Neuron (in vitro differentiated cells): ENCODE measurements around the gene ARX.
A peak's percentile ranks its signal among the peaks of the same experiment; 100 is the strongest.

Source experiments
- H2AFZ ChIP-seq: one replicate; pipeline ENCODE4 v1.6.1; 2013; ENCODE audit warnings: low read depth, mild to moderate bottlenecking, inconsistent platforms, low read length, moderate library complexity
- H3K27me3 ChIP-seq: one replicate; pipeline ENCODE4 v1.6.1; 2013; ENCODE audit warnings: low read length; ENCODE audit not compliant: insufficient read depth
- H3K36me3 ChIP-seq: one replicate; pipeline ENCODE4 v1.6.1; 2013; ENCODE audit warnings: low read length; ENCODE audit not compliant: insufficient read depth
- H3K4me1 ChIP-seq: one replicate; pipeline ENCODE4 v1.6.1; 2013; ENCODE audit warnings: low read length; ENCODE audit not compliant: insufficient read depth
- H3K4me3 ChIP-seq: 2 replicates; pipeline ENCODE4 v1.5.1; 2013; ENCODE audit warnings: mild to moderate bottlenecking, low read length, moderate library complexity
- H3K9me3 ChIP-seq: one replicate; pipeline ENCODE4 v1.6.1; 2013; ENCODE audit warnings: low read length

ARX gene

DNA sequence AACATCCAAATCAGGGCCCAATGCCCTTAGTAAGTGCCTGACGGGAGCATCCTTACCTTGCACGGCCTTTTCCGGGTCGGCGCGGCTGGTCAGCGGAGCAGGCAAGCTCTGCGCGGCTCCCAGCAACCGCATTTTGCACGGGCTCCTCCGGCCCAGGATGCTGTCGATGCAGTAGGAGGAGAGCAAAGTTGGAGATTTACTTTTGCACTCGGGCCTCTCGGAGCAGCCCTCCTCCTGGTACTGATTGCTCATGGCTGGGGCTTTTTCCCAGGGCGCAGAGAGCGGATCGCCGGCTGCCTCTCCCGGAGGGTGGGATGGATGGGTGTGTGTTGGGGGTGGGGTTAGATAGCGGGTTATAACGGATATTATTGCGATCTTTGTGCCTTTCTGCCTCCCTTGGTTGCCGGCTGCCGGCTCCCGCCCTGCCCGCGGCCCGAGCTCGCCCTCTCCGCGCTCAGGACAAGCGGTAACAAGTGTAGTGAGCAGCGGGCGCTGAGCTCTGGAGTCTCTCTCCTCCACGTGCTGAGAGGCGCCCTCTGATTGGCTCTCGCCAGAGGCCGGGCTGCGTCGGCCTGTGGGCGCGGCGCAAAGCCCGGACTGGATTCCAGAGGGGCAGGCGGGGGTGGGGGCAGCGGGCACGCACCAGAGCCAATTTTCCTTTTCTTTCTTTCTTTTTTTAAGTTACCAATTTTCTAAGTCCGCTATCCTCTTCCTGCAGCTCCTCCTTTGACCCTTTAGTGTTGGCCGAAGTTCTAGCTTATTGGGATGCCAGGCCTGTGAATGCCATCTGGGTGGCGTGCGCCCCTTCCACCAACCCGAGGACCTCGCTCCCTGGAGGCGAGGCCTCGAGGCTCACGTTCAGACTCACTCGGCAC is at the start of gene ARX:
Gene ARX (minus strand): TSS at position 480 of the 875 bp plus-strand sequence. CDS start 228 bp downstream, at position 252.
- Histone ChIP-seq H3K36me3 (no peaks in the 10 kb centered on the region), H3K9me3 (no peaks in the 10 kb centered on the region), H3K4me1 (peaks cover 13% of the 10 kb centered on the region), H3K27me3 (peaks cover 76% of the 10 kb centered on the region), H3K4me3 (peak within 1 kb of the TSS; percentile 43), H2AFZ (peak within 1 kb of the TSS; percentile 75)

DNA sequence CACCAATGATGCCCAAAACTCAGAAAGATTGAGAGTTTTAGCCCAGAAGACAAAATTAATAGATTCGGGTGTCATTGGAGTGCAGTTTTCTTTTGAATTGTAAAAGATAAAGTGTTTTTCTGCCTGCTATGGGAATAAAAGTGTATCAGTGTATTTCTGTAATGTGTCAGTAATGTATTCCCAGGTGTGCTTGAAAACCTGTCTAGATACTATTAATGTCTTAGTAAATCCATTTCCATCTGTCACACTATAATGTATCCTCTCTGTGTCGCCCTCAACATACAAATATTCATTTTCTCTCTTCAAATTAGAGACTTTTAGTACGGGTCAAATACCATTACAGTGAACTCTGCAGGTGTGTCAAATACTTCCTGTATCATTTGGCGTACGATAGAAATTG is 43.5 kb upstream of the ARX start:
- no peak overlapping the region for H2AFZ ChIP-seq
- no peaks in the 10 kb centered on the region for H3K4me1 ChIP-seq
- H3K36me3 ChIP-seq = no peaks in the 10 kb centered on the region
- no peaks in the 10 kb centered on the region for H3K9me3 ChIP-seq
- H3K4me3 ChIP-seq = no peak overlapping the region
- peaks cover 5% of the 10 kb centered on the region for H3K27me3 ChIP-seq

DNA sequence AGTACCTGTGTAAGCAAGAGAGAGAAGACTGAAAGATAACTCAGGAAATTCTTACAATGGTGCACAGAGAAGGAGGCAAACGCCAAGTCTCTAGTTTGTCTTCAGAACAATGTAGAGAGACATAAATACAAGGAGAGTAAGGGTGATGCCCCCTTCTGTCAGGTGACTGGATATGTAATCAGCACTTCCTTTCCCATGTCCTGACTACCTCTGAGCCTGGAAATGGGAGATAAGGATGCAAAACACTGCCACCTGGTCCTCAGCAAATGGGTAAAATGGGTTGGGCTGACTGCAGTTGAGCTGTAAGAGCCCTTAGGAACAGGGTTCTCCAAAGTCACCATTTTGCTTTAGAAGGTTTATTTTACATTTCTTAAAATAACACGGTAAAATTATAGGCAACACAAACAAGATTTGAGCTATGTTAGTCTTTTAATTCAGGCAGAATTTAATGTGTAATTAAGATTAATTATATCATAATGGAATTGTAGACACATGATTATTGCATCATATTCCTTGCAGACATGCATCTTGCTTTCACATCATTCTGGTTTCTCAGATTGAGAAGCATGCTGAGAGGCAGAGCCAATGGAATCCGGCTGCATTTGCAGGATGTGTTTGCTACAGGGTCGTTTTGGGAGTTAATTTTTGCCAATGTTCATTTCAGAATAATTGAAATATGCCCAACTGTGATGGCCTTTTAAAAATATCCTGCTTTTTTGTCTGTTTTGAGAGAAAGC is 37.2 kb upstream of the ARX start:
- Histone ChIP-seq H3K4me3 (no peak overlapping the region), H3K36me3 (no peaks in the 10 kb centered on the region), H3K27me3 (no peaks in the 10 kb centered on the region), H3K9me3 (no peaks in the 10 kb centered on the region), H2AFZ (no peak overlapping the region), H3K4me1 (no peaks in the 10 kb centered on the region)

DNA sequence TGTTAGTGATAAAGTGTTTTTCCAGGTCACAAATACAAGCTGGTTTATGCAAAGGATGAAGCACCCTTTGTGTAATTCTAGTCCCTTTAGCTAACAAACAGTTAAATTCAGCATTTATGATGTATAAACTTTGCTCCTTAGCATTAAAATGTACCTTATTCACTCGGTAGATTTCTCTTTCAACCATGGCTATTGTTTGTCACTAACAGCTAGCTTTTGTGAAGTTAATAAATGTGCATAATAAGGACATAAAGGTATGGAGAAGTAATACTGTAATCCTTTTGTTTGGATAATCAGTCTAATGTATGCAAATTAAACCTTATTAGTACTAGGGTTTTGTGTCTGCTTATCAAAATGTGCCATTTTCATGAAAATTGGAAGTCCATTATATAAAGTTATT is 34.2 kb upstream of the ARX start:
- Histone ChIP-seq H3K36me3 (no peaks in the 10 kb centered on the region), H3K4me1 (no peaks in the 10 kb centered on the region), H3K9me3 (no peaks in the 10 kb centered on the region), H3K27me3 (no peaks in the 10 kb centered on the region), H3K4me3 (no peak overlapping the region), H2AFZ (no peak overlapping the region)

DNA sequence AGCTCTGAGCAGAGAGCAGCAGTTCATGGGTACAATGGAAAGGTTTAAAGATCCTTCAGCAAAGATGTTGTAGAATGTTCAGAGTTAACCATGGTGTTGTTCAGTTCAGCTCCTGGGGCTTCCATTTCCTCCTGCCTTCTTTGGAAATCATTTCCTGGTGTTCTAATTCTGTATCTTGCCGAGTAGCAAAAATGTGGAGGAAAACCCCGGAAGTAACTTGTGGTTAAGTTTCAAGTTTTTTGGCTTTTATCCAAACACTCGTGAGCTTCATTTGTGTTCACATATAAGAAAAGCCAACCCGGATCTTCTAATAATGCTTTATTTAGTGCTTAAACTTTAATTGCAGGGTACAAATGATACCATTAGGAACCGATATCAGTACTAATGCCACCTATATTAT is 33.6 kb upstream of the ARX start:
- no peak overlapping the region for H3K4me3 ChIP-seq
- H3K36me3 ChIP-seq = no peaks in the 10 kb centered on the region
- H2AFZ ChIP-seq = no peak overlapping the region

DNA sequence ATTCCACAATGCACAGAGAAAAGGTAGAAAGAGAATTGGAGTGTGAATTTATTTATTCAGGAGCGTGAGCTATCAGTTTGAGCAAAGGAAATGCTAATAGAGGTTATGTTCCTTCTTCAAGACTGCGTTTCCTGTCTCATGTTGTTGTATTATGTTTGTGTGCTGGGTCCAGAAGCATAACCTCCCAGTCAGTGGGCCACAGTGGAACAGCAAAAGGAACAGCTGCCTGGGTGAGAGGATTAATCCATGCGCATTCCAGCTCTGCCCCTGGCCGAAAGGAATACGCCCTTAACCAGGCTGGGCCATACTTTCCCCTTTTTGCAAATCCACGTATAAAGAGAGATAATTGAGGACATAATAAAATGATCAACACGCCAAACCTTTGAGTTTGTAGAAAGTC is 32.4 kb upstream of the ARX start:
- Histone ChIP-seq H3K36me3 (no peaks in the 10 kb centered on the region), H3K27me3 (no peaks in the 10 kb centered on the region), H3K9me3 (no peaks in the 10 kb centered on the region), H3K4me3 (no peak overlapping the region), H2AFZ (no peak overlapping the region), H3K4me1 (no peaks in the 10 kb centered on the region)

More for the DNA sequence above, 33.6 kb upstream of the ARX start:
- H3K4me1 ChIP-seq = no peaks in the 10 kb centered on the region
- H3K9me3 ChIP-seq = no peaks in the 10 kb centered on the region
- H3K27me3 ChIP-seq = no peaks in the 10 kb centered on the region

DNA sequence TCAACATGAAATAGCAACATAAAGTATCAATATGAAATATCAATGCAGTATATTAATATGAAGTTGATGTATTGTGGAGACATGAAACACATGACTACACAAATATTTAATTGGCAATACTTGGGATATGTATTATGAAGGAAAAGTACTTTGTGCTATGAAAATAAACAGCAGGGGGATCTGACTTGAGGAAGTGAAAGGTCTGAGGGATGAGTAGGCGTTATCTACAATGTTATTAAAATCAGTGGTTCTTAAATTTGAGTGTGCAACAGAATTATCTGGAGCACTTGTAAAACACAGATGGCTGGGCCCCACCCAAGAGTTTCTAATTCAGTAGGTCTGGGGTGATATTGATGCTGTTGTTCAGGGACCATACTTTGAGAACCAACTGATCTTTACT is 27.4 kb upstream of the ARX start:
- Histone ChIP-seq H3K36me3 (no peaks in the 10 kb centered on the region), H3K4me3 (no peak overlapping the region), H3K9me3 (no peaks in the 10 kb centered on the region), H3K4me1 (no peaks in the 10 kb centered on the region), H2AFZ (no peak overlapping the region), H3K27me3 (no peaks in the 10 kb centered on the region)

DNA sequence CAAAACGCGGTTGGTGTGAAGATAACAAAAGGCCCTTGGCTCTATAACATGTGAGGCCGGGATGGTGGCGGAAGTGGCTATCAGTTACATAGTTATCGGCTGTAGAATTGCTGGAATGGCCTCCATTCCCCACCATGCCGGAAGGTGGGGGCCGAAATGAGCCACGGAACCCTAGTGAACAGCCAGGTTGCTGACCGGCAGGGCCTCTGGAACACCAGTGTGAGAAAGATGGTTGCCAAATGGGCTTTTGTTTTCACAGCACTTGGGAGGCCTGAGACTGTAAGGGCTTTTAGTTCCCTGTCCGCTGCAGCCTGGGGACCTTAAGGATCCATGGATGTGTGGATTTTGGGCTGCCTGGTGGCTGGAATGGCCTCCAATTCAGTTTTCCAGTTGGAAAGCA is 23.3 kb upstream of the ARX start:
- no peak overlapping the region for H3K4me3 ChIP-seq
- H3K36me3 ChIP-seq = no peaks in the 10 kb centered on the region

DNA sequence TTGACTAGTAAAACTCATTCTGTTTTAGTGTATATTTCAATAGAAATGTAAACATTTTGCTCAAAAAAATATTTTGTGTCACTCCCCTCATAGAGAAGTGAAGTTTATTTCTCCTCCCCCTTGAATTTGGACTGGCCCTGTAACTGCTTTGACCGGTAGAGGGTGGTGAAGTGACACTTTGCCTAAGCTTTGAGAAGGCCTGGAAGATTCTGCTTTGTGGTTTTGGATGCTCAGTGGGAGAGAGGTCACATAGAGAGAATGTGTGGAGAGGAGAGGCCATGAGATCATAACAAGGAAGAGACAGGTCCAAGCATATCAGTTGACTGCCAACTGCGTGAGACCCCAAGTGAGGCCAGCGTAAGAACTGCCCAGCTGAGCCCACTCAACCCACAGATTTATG is 19.1 kb upstream of the ARX start:
- Histone ChIP-seq H3K36me3 (no peaks in the 10 kb centered on the region), H2AFZ (no peak overlapping the region), H3K4me3 (no peak overlapping the region), H3K4me1 (no peaks in the 10 kb centered on the region), H3K27me3 (no peaks in the 10 kb centered on the region), H3K9me3 (no peaks in the 10 kb centered on the region)

More for the DNA sequence above, 23.3 kb upstream of the ARX start:
- Histone ChIP-seq H3K4me1 (no peaks in the 10 kb centered on the region), H2AFZ (no peak overlapping the region), H3K27me3 (no peaks in the 10 kb centered on the region), H3K9me3 (no peaks in the 10 kb centered on the region)

DNA sequence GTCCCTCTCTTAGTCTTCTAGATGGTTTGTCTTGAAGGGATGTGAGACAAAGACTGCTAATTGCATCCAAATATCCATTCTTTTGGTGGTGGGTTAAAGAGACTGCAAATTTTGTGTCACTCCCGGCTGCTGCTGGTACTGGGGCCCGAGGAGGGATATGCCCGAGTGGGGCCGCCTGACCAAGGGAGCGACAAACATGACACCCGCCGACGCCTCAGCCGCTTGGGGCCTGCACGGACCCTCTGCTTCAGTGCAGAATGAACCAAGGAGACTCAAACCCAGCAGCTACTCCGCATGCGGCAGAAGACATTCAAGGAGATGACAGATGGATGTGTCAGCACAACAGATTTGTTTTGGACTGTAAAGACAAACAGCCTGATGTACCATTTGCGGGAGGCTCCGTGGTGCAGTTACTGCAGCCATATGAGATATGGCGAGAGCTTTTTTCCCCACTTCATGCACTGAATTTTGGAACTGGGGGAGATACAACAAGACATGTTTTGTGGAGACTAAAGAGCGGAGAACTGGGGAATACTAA is 13.6 kb upstream of the ARX start:
- Histone ChIP-seq H3K4me1 (peaks cover 3% of the 10 kb centered on the region), H2AFZ (no peak overlapping the region)

DNA sequence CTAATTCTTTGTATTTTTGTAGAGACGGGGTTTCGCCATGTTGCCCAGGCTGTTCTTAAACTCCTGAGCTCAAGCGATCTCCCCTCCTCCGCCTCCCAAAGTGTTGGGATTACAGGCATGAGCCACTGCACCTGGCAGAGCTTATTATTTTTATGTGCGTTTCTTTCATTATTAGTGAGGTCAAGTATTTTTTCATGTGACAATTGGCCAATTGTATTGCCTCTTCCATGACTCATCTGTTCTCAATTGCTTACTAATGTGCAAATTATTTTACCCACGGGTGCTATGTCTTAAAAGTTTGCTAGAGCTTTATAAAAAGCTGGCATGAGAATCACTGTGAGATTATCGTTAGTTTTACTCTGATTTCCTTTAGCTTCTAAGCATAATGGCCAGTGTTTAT is 13.0 kb upstream of the ARX start:
- Histone ChIP-seq H3K36me3 (no peaks in the 10 kb centered on the region), H3K4me1 (peaks cover 3% of the 10 kb centered on the region), H3K27me3 (peaks cover 29% of the 10 kb centered on the region)

More for the DNA sequence above, 13.6 kb upstream of the ARX start:
- Histone ChIP-seq H3K36me3 (no peaks in the 10 kb centered on the region), H3K4me3 (no peak overlapping the region), H3K9me3 (no peaks in the 10 kb centered on the region), H3K27me3 (peaks cover 24% of the 10 kb centered on the region)

DNA sequence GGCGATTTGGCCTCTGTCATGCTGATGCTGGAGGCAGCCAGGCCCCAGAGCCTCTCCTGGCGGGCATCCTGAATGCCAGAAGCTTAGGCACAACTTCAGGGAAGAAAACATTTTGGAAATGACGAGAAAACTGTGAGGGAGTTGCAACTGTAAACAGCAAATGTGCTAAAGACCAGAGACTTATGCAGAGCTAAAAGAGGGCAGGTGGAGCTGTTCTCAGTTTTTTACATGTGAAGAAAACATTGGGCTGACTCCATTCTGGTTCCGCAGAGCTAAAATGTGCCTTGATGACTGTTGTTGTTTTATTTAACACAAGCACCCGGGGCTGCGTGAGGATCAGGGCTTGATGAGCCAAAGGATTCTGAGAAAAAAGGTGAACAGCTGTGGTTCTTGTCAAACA is 10.8 kb upstream of the ARX start:
- Histone ChIP-seq H3K36me3 (no peaks in the 10 kb centered on the region), H3K4me1 (peaks cover 3% of the 10 kb centered on the region), H2AFZ (no peak overlapping the region), H3K9me3 (no peaks in the 10 kb centered on the region), H3K27me3 (peaks cover 45% of the 10 kb centered on the region), H3K4me3 (no peak overlapping the region)

More for the DNA sequence above, 13.0 kb upstream of the ARX start:
- Histone ChIP-seq H3K9me3 (no peaks in the 10 kb centered on the region), H2AFZ (no peak overlapping the region), H3K4me3 (no peak overlapping the region)

DNA sequence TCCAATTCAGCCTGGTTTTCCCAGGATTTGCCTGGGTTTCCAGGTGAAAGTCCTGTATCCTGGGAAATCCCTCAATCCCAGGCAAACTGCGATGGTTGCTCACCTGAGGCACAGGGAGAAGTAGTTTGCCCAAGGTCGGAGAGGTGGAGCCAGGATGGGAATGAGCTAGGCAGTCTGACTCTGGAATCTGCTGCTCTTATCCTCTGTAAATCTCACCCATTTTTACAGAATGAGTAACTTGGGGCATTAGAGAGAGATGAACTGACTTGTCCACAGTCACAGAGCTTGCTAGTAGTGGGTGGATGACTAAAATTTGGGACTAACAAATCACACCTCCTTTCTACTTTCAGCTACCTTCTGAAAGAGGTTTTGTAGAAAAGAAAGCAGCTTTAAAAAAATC is 9.8 kb upstream of the ARX start:
- Histone ChIP-seq H3K9me3 (no peaks in the 10 kb centered on the region), H2AFZ (no peak overlapping the region), H3K36me3 (no peaks in the 10 kb centered on the region), H3K4me1 (peaks cover 3% of the 10 kb centered on the region), H3K4me3 (no peak overlapping the region), H3K27me3 (peaks cover 53% of the 10 kb centered on the region)
